Activated T-helper 17 cell treated with anti-CD3 and anti-CD28 coated beads, Interleukin-2, amount 50 U/mL, for 72 hours (primary cell): ENCODE results near the gene IGF2BP2. TPM values are rescaled to one million over a fixed set of nuclear protein-coding genes. Genes with fewer than 3 reads are reported as not detected.
A peak's percentile ranks its signal among the peaks of the same experiment; 100 is the strongest.
"Not testable (repeated sequence)": the region's sequence is repeated elsewhere in the genome, so short reads cannot be mapped to it uniquely, and the experiment has no call there.

Source experiments
- ATAC-seq: fragments of 150-1000 bp; cut with Tn5 transposase; replicated peaks from 2 replicates; pipeline ENCODE4 v1.10.0; 2021; ENCODE audit warnings: mild to moderate bottlenecking, moderate library complexity
- H3K27ac Mint-ChIP-seq: one replicate; pipeline ENCODE4 v1.8.0; 2022; ENCODE audit warnings: mixed read lengths
- H3K27me3 Mint-ChIP-seq: one replicate; pipeline ENCODE4 v1.8.0; 2022; ENCODE audit warnings: mixed read lengths
- H3K36me3 Mint-ChIP-seq: one replicate; pipeline ENCODE4 v1.8.0; 2022; ENCODE audit warnings: low read depth, mild to moderate bottlenecking, mixed read lengths
- H3K4me1 Mint-ChIP-seq: one replicate; pipeline ENCODE4 v1.8.0; 2022; ENCODE audit warnings: mixed read lengths
- H3K4me3 Mint-ChIP-seq: one replicate; pipeline ENCODE4 v1.8.0; 2022; ENCODE audit warnings: mild to moderate bottlenecking, mixed read lengths
- H3K9me3 Mint-ChIP-seq: one replicate; pipeline ENCODE4 v1.8.0; 2022; ENCODE audit warnings: mixed read lengths
- total RNA-seq, 2 donors: library from RNA; stranded (reverse); gene quantifications; one replicate each; pipeline ENCODE4 v1.2.3, GENCODE V29; 2022

Gene IGF2BP2
- total RNA-seq, 2 donors from 2014 or later = 0.28 to 0.82 TPM

- no peaks in the 10 kb centered on the region for H3K4me1 Mint-ChIP-seq
- ATAC-seq = no peak
- H3K27me3 Mint-ChIP-seq = peaks cover 14% of the 10 kb centered on the region
- no peak overlapping the region for H3K4me3 Mint-ChIP-seq
- no peaks in the 10 kb centered on the region for H3K9me3 Mint-ChIP-seq
- H3K36me3 Mint-ChIP-seq = no peaks in the 10 kb centered on the region
- no peak overlapping the region for H3K27ac Mint-ChIP-seq
These were observed 179.1 kb downstream of the IGF2BP2 start for GRCh38 chr3:185645596-185646381.

- H3K9me3 Mint-ChIP-seq, ATAC-seq, H3K4me3 Mint-ChIP-seq, H3K4me1 Mint-ChIP-seq, H3K36me3 Mint-ChIP-seq, H3K27ac Mint-ChIP-seq: not testable (repeated sequence)
- H3K27me3 Mint-ChIP-seq = peaks cover 14% of the 10 kb centered on the region
These were observed 179.7 kb downstream of the IGF2BP2 start for GRCh38 chr3:185645191-185645590.

GRCh38 chr3:185640308-185640707, 184.5 kb downstream of the IGF2BP2 start:
- Mint-ChIP-seq H3K4me3 (no peak overlapping the region), H3K27me3 (no peaks in the 10 kb centered on the region), H3K4me1 (no peaks in the 10 kb centered on the region), H3K9me3 (no peaks in the 10 kb centered on the region), H3K36me3 (no peaks in the 10 kb centered on the region), H3K27ac (no peak overlapping the region)
- no peak for ATAC-seq

GRCh38 chr3:185639632-185640206, 185.1 kb downstream of the IGF2BP2 start:
- no peaks in the 10 kb centered on the region for H3K27me3 Mint-ChIP-seq
- no peaks in the 10 kb centered on the region for H3K4me1 Mint-ChIP-seq
- H3K4me3 Mint-ChIP-seq = no peak overlapping the region
- H3K27ac Mint-ChIP-seq = no peak overlapping the region
- ATAC-seq = no peak
- no peaks in the 10 kb centered on the region for H3K9me3 Mint-ChIP-seq
- H3K36me3 Mint-ChIP-seq = no peaks in the 10 kb centered on the region

- not testable (repeated sequence) for H3K4me1 Mint-ChIP-seq, H3K27me3 Mint-ChIP-seq, ATAC-seq, H3K36me3 Mint-ChIP-seq, H3K27ac Mint-ChIP-seq, H3K4me3 Mint-ChIP-seq, H3K9me3 Mint-ChIP-seq
These were observed 186.2 kb downstream of the IGF2BP2 start for GRCh38 chr3:185638651-185639050.

- H3K27me3 Mint-ChIP-seq = no peaks in the 10 kb centered on the region
- no peaks in the 10 kb centered on the region for H3K4me1 Mint-ChIP-seq
- no peaks in the 10 kb centered on the region for H3K9me3 Mint-ChIP-seq
- peaks cover 6% of the 10 kb centered on the region for H3K36me3 Mint-ChIP-seq
- H3K27ac Mint-ChIP-seq = no peak overlapping the region
- ATAC-seq = no peak
- no peak overlapping the region for H3K4me3 Mint-ChIP-seq
These were observed 187.5 kb downstream of the IGF2BP2 start for GRCh38 chr3:185637388-185637787.

- no peaks in the 10 kb centered on the region for H3K27me3 Mint-ChIP-seq
- no peaks in the 10 kb centered on the region for H3K9me3 Mint-ChIP-seq
- peaks cover 38% of the 10 kb centered on the region for H3K36me3 Mint-ChIP-seq
- no peaks in the 10 kb centered on the region for H3K4me1 Mint-ChIP-seq
- no peak overlapping the region for H3K4me3 Mint-ChIP-seq
- H3K27ac Mint-ChIP-seq = no peak overlapping the region
- no peak for ATAC-seq
These were observed 191.8 kb downstream of the IGF2BP2 start for GRCh38 chr3:185632996-185633395.

GRCh38 chr3:185631508-185632206, 193.2 kb downstream of the IGF2BP2 start:
- H3K27me3 Mint-ChIP-seq = no peaks in the 10 kb centered on the region
- no peak overlapping the region for H3K27ac Mint-ChIP-seq
- H3K4me3 Mint-ChIP-seq = no peak overlapping the region
- ATAC-seq = no peak
- peaks cover 50% of the 10 kb centered on the region for H3K36me3 Mint-ChIP-seq
- H3K9me3 Mint-ChIP-seq = no peaks in the 10 kb centered on the region
- H3K4me1 Mint-ChIP-seq = no peaks in the 10 kb centered on the region

- Mint-ChIP-seq H3K27ac (no peak overlapping the region), H3K4me3 (no peak overlapping the region), H3K9me3 (no peaks in the 10 kb centered on the region), H3K4me1 (no peaks in the 10 kb centered on the region), H3K36me3 (peaks cover 55% of the 10 kb centered on the region), H3K27me3 (no peaks in the 10 kb centered on the region)
- ATAC-seq = no peak
These were observed 193.7 kb downstream of the IGF2BP2 start for GRCh38 chr3:185631108-185631507.

GRCh38 chr3:185630182-185630622, 194.6 kb downstream of the IGF2BP2 start:
- Mint-ChIP-seq H3K4me3 (no peak overlapping the region), H3K36me3 (peaks cover 64% of the 10 kb centered on the region), H3K27ac (no peak overlapping the region), H3K4me1 (no peaks in the 10 kb centered on the region), H3K27me3 (no peaks in the 10 kb centered on the region), H3K9me3 (no peaks in the 10 kb centered on the region)
- ATAC-seq = no peak

GRCh38 chr3:185629554-185630181, 195.2 kb downstream of the IGF2BP2 start:
- no peaks in the 10 kb centered on the region for H3K9me3 Mint-ChIP-seq
- H3K36me3 Mint-ChIP-seq = peaks cover 69% of the 10 kb centered on the region
- no peak overlapping the region for H3K4me3 Mint-ChIP-seq
- no peaks in the 10 kb centered on the region for H3K4me1 Mint-ChIP-seq
- H3K27me3 Mint-ChIP-seq = no peaks in the 10 kb centered on the region
- H3K27ac Mint-ChIP-seq = no peak overlapping the region
- ATAC-seq = no peak

- peaks cover 92% of the 10 kb centered on the region for H3K36me3 Mint-ChIP-seq
- no peak overlapping the region for H3K27ac Mint-ChIP-seq
- no peak for ATAC-seq
- no peaks in the 10 kb centered on the region for H3K9me3 Mint-ChIP-seq
- H3K4me3 Mint-ChIP-seq = no peak overlapping the region
- no peaks in the 10 kb centered on the region for H3K4me1 Mint-ChIP-seq
- H3K27me3 Mint-ChIP-seq = no peaks in the 10 kb centered on the region
These were observed 199.1 kb downstream of the IGF2BP2 start for GRCh38 chr3:185625784-185626183.

- H3K4me1 Mint-ChIP-seq = no peaks in the 10 kb centered on the region
- H3K4me3 Mint-ChIP-seq = no peak overlapping the region
- no peak overlapping the region for H3K27ac Mint-ChIP-seq
- no peaks in the 10 kb centered on the region for H3K9me3 Mint-ChIP-seq
- peaks cover 85% of the 10 kb centered on the region for H3K36me3 Mint-ChIP-seq
- no peaks in the 10 kb centered on the region for H3K27me3 Mint-ChIP-seq
- no peak for ATAC-seq
These were observed 200.7 kb downstream of the IGF2BP2 start for GRCh38 chr3:185623939-185624665.

- peak overlapping the region; percentile 49 for H3K27ac Mint-ChIP-seq
- no peaks in the 10 kb centered on the region for H3K9me3 Mint-ChIP-seq
- H3K27me3 Mint-ChIP-seq = no peaks in the 10 kb centered on the region
- no peak for ATAC-seq
- peaks cover 85% of the 10 kb centered on the region for H3K36me3 Mint-ChIP-seq
- H3K4me3 Mint-ChIP-seq = peak overlapping the region; percentile 26
- H3K4me1 Mint-ChIP-seq = no peaks in the 10 kb centered on the region
These were observed 211.8 kb downstream of the IGF2BP2 start for GRCh38 chr3:185613016-185613415.
